Calu3 (cell line): ENCODE data around the gene SRD5A1. TPM values are rescaled to one million over a fixed set of nuclear protein-coding genes. Genes with fewer than 3 reads are reported as not detected.

Experiments used
- BruUV-seq: library from RNA; stranded (reverse); fragments of 400-500 nt; replicated peaks from 2 replicates; lab custom pipeline; 2021; lab: Mats Ljungman, UMichigan
- CTCF ChIA-PET: fragments of 300-600 bp; sonication (Branson Sonifier 250); formaldehyde crosslinking; loops from one replicate; lab custom pipeline; 2022; ENCODE audit warnings: antibody characterized with exemption; lab: Charles Lee
- DNase-seq: peaks from one replicate; pipeline ENCODE4 v3.0.0; 2022
- H3K27ac Mint-ChIP-seq: one replicate; pipeline ENCODE4 v1.8.0; 2022; ENCODE audit warnings: mixed read lengths; ENCODE audit not compliant: unreplicated experiment
- H3K27me3 Mint-ChIP-seq: one replicate; pipeline ENCODE4 v1.8.0; 2022; ENCODE audit warnings: mixed read lengths; ENCODE audit not compliant: unreplicated experiment
- H3K36me3 Mint-ChIP-seq: one replicate; pipeline ENCODE4 v1.8.0; 2022; ENCODE audit warnings: mild to moderate bottlenecking, moderate library complexity, mixed read lengths; ENCODE audit not compliant: insufficient read depth, unreplicated experiment
- H3K4me1 Mint-ChIP-seq: one replicate; pipeline ENCODE4 v1.8.0; 2022; ENCODE audit warnings: mild to moderate bottlenecking, low read depth, mixed read lengths; ENCODE audit not compliant: unreplicated experiment
- H3K4me3 Mint-ChIP-seq: one replicate; pipeline ENCODE4 v1.8.0; 2022; ENCODE audit warnings: mild to moderate bottlenecking, low read depth, moderate library complexity, mixed read lengths; ENCODE audit not compliant: unreplicated experiment
- H3K9me3 Mint-ChIP-seq: one replicate; pipeline ENCODE4 v1.8.0; 2022; ENCODE audit warnings: low read depth, mixed read lengths; ENCODE audit not compliant: unreplicated experiment
- intact Hi-C: fragments of 100-400 bp; cut with micrococcal nuclease; formaldehyde crosslinking; loops from one replicate; pipeline ENCODE4 v1.10.0; 2022; ENCODE audit not compliant: unreplicated experiment
- total RNA-seq: library from RNA; stranded (reverse); gene quantifications from 2 replicates; pipeline ENCODE4 v1.2.3, GENCODE V29; 2022
- TF ChIP-seq, protein P1 (sequence below): fragments of 200-600 bp; IDR thresholded peaks from one replicate; pipeline ENCODE4 v1.8.0; 2022; ENCODE audit warnings: antibody characterized with exemption; ENCODE audit not compliant: unreplicated experiment

SRD5A1 gene
- total RNA-seq, 1 experiment from 2014 or later, result 15.6 TPM

DNA sequence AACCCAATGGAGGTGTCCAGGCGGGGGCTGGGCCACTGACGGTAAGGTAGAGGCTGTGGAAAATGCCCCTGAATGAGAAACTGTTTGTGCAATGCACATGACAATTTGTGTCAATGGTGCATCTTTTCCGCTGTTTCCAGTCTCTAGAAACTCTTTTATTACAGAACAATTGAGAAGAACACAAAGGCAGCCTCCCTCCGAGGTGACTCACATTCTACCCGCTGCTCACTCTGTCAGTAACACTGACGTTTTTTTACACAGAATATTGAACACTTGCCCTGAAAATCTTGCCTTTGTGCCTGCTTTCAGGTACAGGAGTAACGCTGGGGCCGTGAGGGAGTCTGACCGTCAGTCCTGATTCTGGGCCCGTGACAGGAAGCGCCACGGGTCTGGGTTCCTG is 68.3 kb downstream of the SRD5A1 start:
- intact Hi-C loops, result no loop called here
- CTCF ChIA-PET, result no interaction called here
- H3K27ac Mint-ChIP-seq, result no peak overlapping the region

DNA sequence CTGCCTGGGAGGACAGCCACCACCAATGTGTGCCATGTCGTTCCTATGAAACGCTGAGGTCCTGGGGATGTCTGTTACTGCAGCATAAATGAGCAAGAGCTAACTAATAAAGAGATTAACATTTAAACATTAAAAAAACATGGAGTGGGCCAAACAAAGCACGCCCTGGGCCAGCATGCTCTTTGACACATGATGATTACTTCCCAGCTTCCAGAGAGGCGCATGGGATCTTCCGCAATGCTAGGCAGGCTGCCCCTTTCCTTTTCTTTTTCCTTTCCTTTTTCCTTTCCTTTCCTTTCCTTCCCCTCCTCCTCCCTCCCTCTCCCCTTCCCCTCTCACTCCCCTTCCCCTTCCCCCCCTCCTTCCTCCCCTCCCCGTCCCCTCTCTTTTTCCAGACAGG is 69.4 kb downstream of the SRD5A1 start:
- CTCF ChIA-PET, result no interaction called here
- H3K36me3 Mint-ChIP-seq, result no peaks in the 10 kb centered on the region
- no peak overlapping the region for H3K4me3 Mint-ChIP-seq
- H3K27ac Mint-ChIP-seq, result no peak overlapping the region
- no TSS peak for BruUV-seq
- TF ChIP-seq, protein P1, sequence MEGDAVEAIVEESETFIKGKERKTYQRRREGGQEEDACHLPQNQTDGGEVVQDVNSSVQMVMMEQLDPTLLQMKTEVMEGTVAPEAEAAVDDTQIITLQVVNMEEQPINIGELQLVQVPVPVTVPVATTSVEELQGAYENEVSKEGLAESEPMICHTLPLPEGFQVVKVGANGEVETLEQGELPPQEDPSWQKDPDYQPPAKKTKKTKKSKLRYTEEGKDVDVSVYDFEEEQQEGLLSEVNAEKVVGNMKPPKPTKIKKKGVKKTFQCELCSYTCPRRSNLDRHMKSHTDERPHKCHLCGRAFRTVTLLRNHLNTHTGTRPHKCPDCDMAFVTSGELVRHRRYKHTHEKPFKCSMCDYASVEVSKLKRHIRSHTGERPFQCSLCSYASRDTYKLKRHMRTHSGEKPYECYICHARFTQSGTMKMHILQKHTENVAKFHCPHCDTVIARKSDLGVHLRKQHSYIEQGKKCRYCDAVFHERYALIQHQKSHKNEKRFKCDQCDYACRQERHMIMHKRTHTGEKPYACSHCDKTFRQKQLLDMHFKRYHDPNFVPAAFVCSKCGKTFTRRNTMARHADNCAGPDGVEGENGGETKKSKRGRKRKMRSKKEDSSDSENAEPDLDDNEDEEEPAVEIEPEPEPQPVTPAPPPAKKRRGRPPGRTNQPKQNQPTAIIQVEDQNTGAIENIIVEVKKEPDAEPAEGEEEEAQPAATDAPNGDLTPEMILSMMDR, result no peak
- no peaks in the 10 kb centered on the region for H3K9me3 Mint-ChIP-seq
- peaks cover 19% of the 10 kb centered on the region for H3K4me1 Mint-ChIP-seq
- DNase-seq, result no peak
- H3K27me3 Mint-ChIP-seq, result no peaks in the 10 kb centered on the region
- intact Hi-C loops, result no loop called here

More for the DNA sequence above, 68.3 kb downstream of the SRD5A1 start:
- Mint-ChIP-seq H3K36me3 (no peaks in the 10 kb centered on the region), H3K9me3 (no peaks in the 10 kb centered on the region), H3K4me3 (no peak overlapping the region), H3K4me1 (peaks cover 19% of the 10 kb centered on the region), H3K27me3 (no peaks in the 10 kb centered on the region)
- TF ChIP-seq, protein P1, result no peak
- DNase-seq, result no peak
- BruUV-seq, result no TSS peak

DNA sequence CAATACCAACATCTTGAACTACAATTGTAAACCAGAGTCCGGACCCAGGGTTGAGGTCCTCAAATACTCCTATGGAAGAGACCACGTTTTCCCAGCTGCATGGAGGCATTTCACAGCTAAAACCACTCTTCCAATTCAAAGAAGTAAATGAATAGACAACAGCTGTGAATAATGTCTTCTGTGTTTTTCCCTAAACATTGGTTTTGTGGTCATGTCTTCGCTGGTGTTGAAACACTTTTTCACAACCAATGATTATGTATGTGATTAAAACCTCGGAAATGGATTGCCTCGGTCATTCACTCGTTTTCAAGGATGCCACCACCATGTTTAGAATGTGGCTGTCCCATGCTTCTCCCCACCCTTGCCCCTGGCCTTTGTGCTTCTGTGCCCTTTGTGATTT is 70.6 kb downstream of the SRD5A1 start:
- TF ChIP-seq, protein P1, result no peak
- CTCF ChIA-PET, result no interaction called here
- no peak for DNase-seq
- Mint-ChIP-seq H3K9me3 (no peaks in the 10 kb centered on the region), H3K27me3 (no peaks in the 10 kb centered on the region), H3K4me1 (peaks cover 19% of the 10 kb centered on the region), H3K36me3 (no peaks in the 10 kb centered on the region), H3K27ac (no peak overlapping the region), H3K4me3 (no peak overlapping the region)
- intact Hi-C loops, result no loop called here
- BruUV-seq, result no TSS peak

DNA sequence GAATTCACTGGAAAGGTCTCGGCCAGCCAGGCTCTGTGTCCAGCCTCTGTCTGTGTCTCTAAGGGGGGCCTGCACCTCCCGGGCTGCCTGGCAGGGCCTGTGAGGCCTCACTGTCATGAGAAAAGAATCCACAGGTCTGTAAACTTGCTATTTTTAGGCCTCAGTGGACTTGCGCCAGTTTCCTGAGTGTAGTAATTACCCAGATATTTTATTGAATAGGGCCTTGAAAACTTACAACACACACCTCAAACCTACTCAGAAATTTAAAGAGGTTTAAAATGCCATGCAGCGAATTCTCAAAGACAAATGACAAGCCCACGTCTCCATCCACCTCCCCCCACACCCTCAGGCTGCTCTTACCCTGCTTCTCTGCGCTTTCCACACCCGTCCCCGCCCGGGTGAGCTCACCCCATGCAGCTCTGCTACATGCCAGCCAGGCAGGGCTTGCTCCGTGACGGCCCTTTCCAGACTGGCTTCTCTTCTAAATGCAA is 71.2 kb downstream of the SRD5A1 start:
- H3K9me3 Mint-ChIP-seq, result no peaks in the 10 kb centered on the region
- no peaks in the 10 kb centered on the region for H3K36me3 Mint-ChIP-seq
- no TSS peak for BruUV-seq
- intact Hi-C loops, result no loop called here
- no peak overlapping the region for H3K4me3 Mint-ChIP-seq
- peaks cover 18% of the 10 kb centered on the region for H3K4me1 Mint-ChIP-seq
- CTCF ChIA-PET, result no interaction called here
- no peak overlapping the region for H3K27ac Mint-ChIP-seq
- H3K27me3 Mint-ChIP-seq, result no peaks in the 10 kb centered on the region
- TF ChIP-seq, protein P1, result no peak
- no peak for DNase-seq
